ENCODE measurements around the gene SLC11A1.

The SLC11A1 gene

GRCh38 chr2:218366621-218367414 lies 15.3 kb upstream of the SLC11A1 start:
- no peak for TF ChIP-seq CTCF (conservative IDR thresholded peaks at IDR 0.05; ENCODE audit: low read length)

GRCh38 chr2:218367415-218368149 lies 14.5 kb upstream of the SLC11A1 start:
- TF ChIP-seq CTCF (conservative IDR thresholded peaks at IDR 0.05; ENCODE audit: low read length): no peak
- H3K4me3 ChIP-seq (ENCODE audit: low read length): peak overlapping the region; percentile 58
- DNase-seq (ENCODE audit: low read depth): peak; percentile 56

More at GRCh38 chr2:218366621-218367414, 15.3 kb upstream of the SLC11A1 start:
- no peak overlapping the region; the same call in 1 of the 2 replicates for H3K4me3 ChIP-seq (ENCODE audit: low read length)
- no peak for DNase-seq (ENCODE audit: low read depth)

- DNase-seq (ENCODE audit: low read depth): no peak
- TF ChIP-seq CTCF (conservative IDR thresholded peaks at IDR 0.05; ENCODE audit: low read length): no peak
- H3K4me3 ChIP-seq (ENCODE audit: low read length): peak overlapping the region; percentile 58
Measured at GRCh38 chr2:218368150-218368528, 13.9 kb upstream of the SLC11A1 start.

- DNase-seq (ENCODE audit: low read depth): no peak
- no peak overlapping the region for H3K4me3 ChIP-seq (ENCODE audit: low read length)
- 0 out of 2 replicates have a peak, but pooled peaks have one; percentile 9 for TF ChIP-seq CTCF (conservative IDR thresholded peaks at IDR 0.05; ENCODE audit: low read length)
Measured at GRCh38 chr2:218368621-218369153, 13.4 kb upstream of the SLC11A1 start.

GRCh38 chr2:218369330-218369729 lies 12.7 kb upstream of the SLC11A1 start:
- TF ChIP-seq CTCF (conservative IDR thresholded peaks at IDR 0.05; ENCODE audit: low read length): no peak
- H3K4me3 ChIP-seq (ENCODE audit: low read length): no peak overlapping the region
- DNase-seq (ENCODE audit: low read depth): no peak

- TF ChIP-seq CTCF (conservative IDR thresholded peaks at IDR 0.05; ENCODE audit: low read length): no peak
- DNase-seq (ENCODE audit: low read depth): peak; percentile 67
- H3K4me3 ChIP-seq (ENCODE audit: low read length): no peak overlapping the region
Measured at GRCh38 chr2:218370410-218371063, 11.5 kb upstream of the SLC11A1 start.

Measured in AG10803 (cell line).